ENCODE measurements around the gene TEAD1. TPM values are rescaled to one million over a fixed set of nuclear protein-coding genes. Genes with fewer than 3 reads are reported as not detected.

TEAD1 gene
- total RNA-seq, 2 donors from 2014 or later = 32.7 to 56.7 TPM

DNA sequence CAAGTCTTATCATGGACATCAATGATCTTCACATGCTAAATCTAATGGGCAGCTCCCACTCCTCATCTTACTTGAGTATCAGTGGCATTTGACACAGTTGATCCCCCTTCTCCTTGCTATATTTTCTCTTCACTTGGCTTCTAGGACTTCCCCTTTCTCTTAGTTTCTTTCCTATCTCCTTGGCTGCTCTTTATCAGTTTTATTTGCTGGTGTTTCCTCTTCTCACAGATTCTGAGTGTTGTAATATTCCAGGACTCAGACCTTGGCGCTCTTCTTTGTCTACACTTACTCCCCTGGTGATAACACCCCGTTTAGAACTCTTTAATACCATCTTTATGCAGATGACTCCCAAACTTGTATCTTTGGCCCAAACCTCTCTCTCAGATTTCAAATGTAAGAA, 301.0 kb downstream of the TEAD1 start:
- TF ChIP-seq, protein P1, sequence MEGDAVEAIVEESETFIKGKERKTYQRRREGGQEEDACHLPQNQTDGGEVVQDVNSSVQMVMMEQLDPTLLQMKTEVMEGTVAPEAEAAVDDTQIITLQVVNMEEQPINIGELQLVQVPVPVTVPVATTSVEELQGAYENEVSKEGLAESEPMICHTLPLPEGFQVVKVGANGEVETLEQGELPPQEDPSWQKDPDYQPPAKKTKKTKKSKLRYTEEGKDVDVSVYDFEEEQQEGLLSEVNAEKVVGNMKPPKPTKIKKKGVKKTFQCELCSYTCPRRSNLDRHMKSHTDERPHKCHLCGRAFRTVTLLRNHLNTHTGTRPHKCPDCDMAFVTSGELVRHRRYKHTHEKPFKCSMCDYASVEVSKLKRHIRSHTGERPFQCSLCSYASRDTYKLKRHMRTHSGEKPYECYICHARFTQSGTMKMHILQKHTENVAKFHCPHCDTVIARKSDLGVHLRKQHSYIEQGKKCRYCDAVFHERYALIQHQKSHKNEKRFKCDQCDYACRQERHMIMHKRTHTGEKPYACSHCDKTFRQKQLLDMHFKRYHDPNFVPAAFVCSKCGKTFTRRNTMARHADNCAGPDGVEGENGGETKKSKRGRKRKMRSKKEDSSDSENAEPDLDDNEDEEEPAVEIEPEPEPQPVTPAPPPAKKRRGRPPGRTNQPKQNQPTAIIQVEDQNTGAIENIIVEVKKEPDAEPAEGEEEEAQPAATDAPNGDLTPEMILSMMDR (IDR thresholded peaks at IDR 0.05) = no peak
- intact Hi-C loops (cut with DNase I) = no loop called here
- H3K4me3 ChIP-seq = no peak overlapping the region
- H3K4me1 ChIP-seq = no peaks in the 10 kb centered on the region
- H3K9me3 ChIP-seq = no peaks in the 10 kb centered on the region
- no peaks in the 10 kb centered on the region for H3K36me3 ChIP-seq
- H3K9ac ChIP-seq (ENCODE audit: low read depth in 2 of 2, low read length in 2 of 2) = no peak overlapping the region
- H3K27ac ChIP-seq = no peak overlapping the region
- H3K27me3 ChIP-seq = no peaks in the 10 kb centered on the region
- DNase-seq = no peak

DNA sequence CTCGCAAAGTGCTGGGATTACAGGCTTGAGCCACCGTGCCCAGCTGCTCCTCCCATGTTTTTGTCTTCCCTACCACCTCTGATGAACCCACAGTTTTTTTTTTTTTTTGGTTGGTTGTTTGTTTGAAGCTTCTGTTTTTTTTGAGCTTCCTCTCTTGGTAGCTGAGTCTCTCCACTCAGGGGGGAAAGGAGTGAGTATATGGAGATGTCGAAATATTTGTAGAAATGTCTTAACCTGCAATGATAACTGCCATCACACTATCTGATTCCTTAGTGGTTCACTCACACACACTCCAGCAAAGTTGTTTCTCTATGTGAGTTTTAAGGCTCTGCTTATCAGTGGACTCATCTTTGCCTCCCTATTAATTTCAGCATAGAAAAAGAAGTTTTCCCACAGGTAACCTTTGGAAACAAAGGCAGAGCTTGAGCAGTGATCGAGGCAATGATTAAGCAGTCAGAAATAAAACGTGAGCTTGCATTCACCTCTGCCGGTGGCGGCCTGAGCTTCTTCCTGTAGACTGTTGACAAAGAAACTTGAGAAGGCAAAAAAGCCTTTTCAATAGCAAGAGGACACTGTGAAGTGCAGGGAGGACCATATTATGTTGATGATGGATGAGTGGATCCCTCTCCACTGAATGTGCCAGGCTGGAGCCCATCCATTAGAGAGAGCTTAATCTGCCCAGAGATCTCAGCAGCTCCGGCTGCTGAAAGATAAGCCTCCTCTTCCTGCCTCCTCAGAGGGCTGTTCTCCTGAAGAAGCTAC, 305.9 kb downstream of the TEAD1 start:
- TF ChIP-seq, protein P1 (IDR thresholded peaks at IDR 0.05) = no peak
- no peaks in the 10 kb centered on the region for H3K4me1 ChIP-seq
- no peaks in the 10 kb centered on the region for H3K36me3 ChIP-seq
- no peaks in the 10 kb centered on the region for H3K9me3 ChIP-seq
- H3K9ac ChIP-seq (ENCODE audit: low read depth in 2 of 2, low read length in 2 of 2) = no peak overlapping the region
- no peak overlapping the region for H3K27ac ChIP-seq
- intact Hi-C loops (cut with DNase I) = no loop called here
- H3K27me3 ChIP-seq = no peaks in the 10 kb centered on the region
- no peak overlapping the region for H3K4me3 ChIP-seq
- DNase-seq = no peak

DNA sequence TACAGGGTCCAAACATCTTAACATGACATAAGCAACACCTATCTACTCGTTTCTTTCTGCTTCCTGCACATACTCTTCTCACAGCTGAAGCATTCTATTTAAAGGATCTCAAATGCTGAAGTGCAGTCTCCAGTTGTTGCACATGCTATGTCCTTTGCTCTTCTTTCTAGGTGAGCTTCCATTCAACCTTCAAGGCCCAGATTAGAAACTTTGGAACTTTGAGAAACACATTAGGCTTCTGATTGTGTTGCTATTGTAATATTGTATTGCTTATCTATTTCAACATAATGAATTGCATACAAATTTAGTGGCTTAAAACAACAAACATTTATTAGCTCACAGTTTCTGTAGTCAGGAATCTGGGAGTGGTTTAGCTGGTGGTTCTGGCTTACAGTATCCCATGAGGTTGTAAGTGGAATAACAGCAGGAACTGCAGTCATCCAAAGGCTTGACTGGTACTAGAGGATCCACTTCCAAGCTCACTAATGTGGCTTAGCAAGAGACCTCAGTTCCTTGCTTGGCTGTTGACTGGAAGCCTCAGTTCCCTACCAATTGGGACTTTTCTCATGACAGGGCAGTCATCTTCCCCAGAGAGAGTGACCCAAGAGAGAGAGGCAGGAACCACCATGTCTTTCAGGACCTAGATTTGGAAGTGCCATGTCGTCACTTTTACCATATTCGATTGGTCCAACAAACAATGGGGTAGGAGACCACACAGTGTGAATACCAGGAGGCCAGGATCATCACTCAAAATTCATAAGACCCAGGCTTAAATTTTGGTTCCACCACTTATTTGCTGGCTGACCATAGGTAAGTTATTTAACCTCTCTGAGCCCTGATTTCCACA, 307.7 kb downstream of the TEAD1 start:
- DNase-seq = no peak
- TF ChIP-seq, protein P1 (IDR thresholded peaks at IDR 0.05) = no peak

DNA sequence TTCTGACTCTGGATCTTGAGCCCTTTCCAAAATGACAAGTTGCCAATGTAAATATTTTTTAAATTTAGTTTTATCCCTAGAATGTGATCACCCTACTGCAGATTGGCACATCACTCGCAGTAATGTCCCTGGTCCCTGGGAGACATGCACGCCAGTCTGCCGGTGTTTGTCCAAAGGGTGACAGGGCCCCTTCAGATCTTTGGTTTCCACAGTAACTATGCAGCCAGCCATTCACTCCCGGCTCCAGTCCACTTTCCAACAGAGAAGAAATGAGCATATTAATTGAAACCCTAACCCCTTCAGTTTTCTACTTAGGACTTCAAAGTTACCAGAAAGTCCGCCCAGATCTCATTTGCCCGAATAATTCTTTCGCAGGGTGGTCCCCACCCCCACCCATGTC, 309.1 kb downstream of the TEAD1 start:
- Histone ChIP-seq H3K9ac (ENCODE audit: low read depth in 2 of 2, low read length in 2 of 2) (no peak overlapping the region), H3K4me1 (no peaks in the 10 kb centered on the region)

More for the DNA sequence above, 307.7 kb downstream of the TEAD1 start:
- Histone ChIP-seq H3K36me3 (no peaks in the 10 kb centered on the region), H3K9me3 (no peaks in the 10 kb centered on the region), H3K4me3 (no peak overlapping the region), H3K4me1 (no peaks in the 10 kb centered on the region), H3K9ac (ENCODE audit: low read depth in 2 of 2, low read length in 2 of 2) (no peak overlapping the region), H3K27me3 (no peaks in the 10 kb centered on the region), H3K27ac (no peak overlapping the region)
- intact Hi-C loops (cut with DNase I) = no loop called here

DNA sequence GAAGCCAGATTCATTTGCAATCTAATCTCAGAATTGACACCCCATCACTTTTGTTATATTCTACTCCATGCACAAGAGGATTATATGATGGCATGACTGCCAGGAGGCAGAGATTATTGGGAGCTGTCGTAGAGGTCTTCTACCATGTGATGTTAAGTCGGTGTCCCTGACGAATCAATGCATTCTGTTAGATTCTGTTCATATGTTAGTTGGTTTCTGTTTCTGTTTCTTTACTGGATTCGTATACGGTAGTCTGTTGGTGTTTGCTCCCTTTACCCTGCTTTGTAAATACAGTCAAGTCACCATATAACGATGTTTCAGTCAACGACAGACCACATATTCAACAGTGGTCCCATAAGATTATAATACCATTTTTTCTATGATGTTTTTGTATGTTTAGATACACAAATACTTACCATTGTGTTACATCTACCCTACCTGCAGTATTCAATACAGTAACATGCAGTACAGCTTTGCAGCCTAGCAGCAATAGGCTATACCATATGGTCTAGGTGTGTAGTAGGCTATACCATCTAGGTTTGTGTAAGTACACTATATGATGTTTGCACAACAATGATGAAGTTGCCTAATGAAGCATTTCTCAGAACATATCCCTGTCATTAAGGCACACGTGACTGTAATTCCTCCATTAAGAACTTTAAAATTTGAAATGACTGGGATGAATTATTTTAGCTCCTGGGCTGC, 312.1 kb downstream of the TEAD1 start:
- H3K9ac ChIP-seq (ENCODE audit: low read depth in 2 of 2, low read length in 2 of 2) = no peak overlapping the region
- no peak for DNase-seq
- H3K4me1 ChIP-seq = no peaks in the 10 kb centered on the region
- no peak overlapping the region for H3K27ac ChIP-seq
- no peaks in the 10 kb centered on the region for H3K9me3 ChIP-seq
- H3K27me3 ChIP-seq = no peaks in the 10 kb centered on the region
- no peak overlapping the region for H3K4me3 ChIP-seq
- H3K36me3 ChIP-seq = no peaks in the 10 kb centered on the region
- intact Hi-C loops (cut with DNase I) = no loop called here
- TF ChIP-seq, protein P1 (IDR thresholded peaks at IDR 0.05) = no peak

More for the DNA sequence above, 309.1 kb downstream of the TEAD1 start:
- no peak for DNase-seq
- Histone ChIP-seq H3K9me3 (no peaks in the 10 kb centered on the region), H3K27me3 (no peaks in the 10 kb centered on the region), H3K4me3 (no peak overlapping the region), H3K36me3 (no peaks in the 10 kb centered on the region), H3K27ac (no peak overlapping the region)
- TF ChIP-seq, protein P1 (IDR thresholded peaks at IDR 0.05) = no peak
- intact Hi-C loops (cut with DNase I) = no loop called here

Data from colonic mucosa (tissue), 4 donors.